SU-DHL-6 (cell line): ENCODE results near the gene CXCR5.

Experiments
- H2AFZ ChIP-seq: fragments of 200-600 bp; sonication (generic); 2 replicates; pipeline ENCODE4 v1.6.1; 2014; ENCODE audit warnings: low read depth, mild to moderate bottlenecking, moderate library complexity, mixed read lengths, antibody characterized with exemption, low read length; ENCODE audit not compliant: severe bottlenecking
- H3F3A ChIP-seq: fragments of 200-600 bp; shearing (Covaris generic); 2 replicates; pipeline ENCODE4 v1.6.0; 2016; ENCODE audit warnings: antibody characterized with exemption, mild to moderate bottlenecking; ENCODE audit not compliant: insufficient read depth
- H3K27ac ChIP-seq: fragments of 200-600 bp; sonication (generic); 2 replicates; pipeline ENCODE4 v1.5.1; 2016; ENCODE audit warnings: low read depth, mild to moderate bottlenecking, low read length, moderate library complexity, mixed read lengths
- H3K27me3 ChIP-seq: fragments of 200-600 bp; sonication (generic), shearing (Covaris generic); 2 replicates; pipeline ENCODE4 v1.6.0; 2014; ENCODE audit warnings: mild to moderate bottlenecking, low read length
- H3K36me3 ChIP-seq: fragments of 200-600 bp; sonication (generic); 2 replicates; pipeline ENCODE4 v1.6.1; 2014; ENCODE audit warnings: mild to moderate bottlenecking, low read length, mixed read lengths
- H3K4me2 ChIP-seq: fragments of 300-600, 200-600 bp; shearing (Covaris generic), sonication (generic); 2 replicates; pipeline ENCODE4 v1.6.0; 2014; ENCODE audit warnings: low read length, low read depth, mild to moderate bottlenecking; ENCODE audit not compliant: poor library complexity, severe bottlenecking
- H3K4me3 ChIP-seq: fragments of 200-600 bp; sonication (generic); 2 replicates; pipeline ENCODE4 v1.5.1; 2014; ENCODE audit warnings: antibody characterized with exemption, low read length, mild to moderate bottlenecking, mixed read lengths; ENCODE audit not compliant: insufficient read depth, poor library complexity, severe bottlenecking
- H3K79me2 ChIP-seq: fragments of 200-600 bp; sonication (generic); 2 replicates; pipeline ENCODE4 v1.6.1; 2014; ENCODE audit warnings: mild to moderate bottlenecking, low read length, moderate library complexity; ENCODE audit not compliant: insufficient read depth
- H3K9ac ChIP-seq: fragments of 200-600 bp; sonication (generic); 2 replicates; pipeline ENCODE4 v1.7.0; 2014; ENCODE audit warnings: mild to moderate bottlenecking, low read length
- H3K9me2 ChIP-seq: fragments of 200-600 bp; sonication (generic); replicated peaks from 2 replicates; pipeline ENCODE4 v1.6.1; 2014; ENCODE audit warnings: low read length; ENCODE audit not compliant: insufficient read depth
- H3K9me3 ChIP-seq: fragments of 200-600 bp; sonication (generic); 2 replicates; pipeline ENCODE4 v1.6.1; 2014; ENCODE audit warnings: low read length, mixed read lengths; ENCODE audit not compliant: insufficient read depth
- H4K20me1 ChIP-seq: fragments of 200-600 bp; sonication (generic); 2 replicates; pipeline ENCODE4 v1.6.1; 2014; ENCODE audit warnings: low read depth, mild to moderate bottlenecking, antibody characterized with exemption, low read length, moderate library complexity, mixed read lengths
- EZH2phosphoT487 ChIP-seq: fragments of 200-600 bp; sonication (generic), shearing (Covaris generic); conservative IDR thresholded peaks from 2 replicates; pipeline ENCODE4 v1.6.1; 2018; ENCODE audit warnings: mild to moderate bottlenecking, antibody characterized with exemption, low read length, moderate library complexity, mixed read lengths
- TF ChIP-seq, protein P1 (sequence below): fragments of 200-600 bp; sonication (generic); IDR thresholded peaks from one replicate; pipeline ENCODE4 v1.5.1; 2017; ENCODE audit warnings: antibody characterized with exemption, mild to moderate bottlenecking, low read length, moderate library complexity; ENCODE audit not compliant: insufficient read depth, poor library complexity, severe bottlenecking

Gene CXCR5

DNA sequence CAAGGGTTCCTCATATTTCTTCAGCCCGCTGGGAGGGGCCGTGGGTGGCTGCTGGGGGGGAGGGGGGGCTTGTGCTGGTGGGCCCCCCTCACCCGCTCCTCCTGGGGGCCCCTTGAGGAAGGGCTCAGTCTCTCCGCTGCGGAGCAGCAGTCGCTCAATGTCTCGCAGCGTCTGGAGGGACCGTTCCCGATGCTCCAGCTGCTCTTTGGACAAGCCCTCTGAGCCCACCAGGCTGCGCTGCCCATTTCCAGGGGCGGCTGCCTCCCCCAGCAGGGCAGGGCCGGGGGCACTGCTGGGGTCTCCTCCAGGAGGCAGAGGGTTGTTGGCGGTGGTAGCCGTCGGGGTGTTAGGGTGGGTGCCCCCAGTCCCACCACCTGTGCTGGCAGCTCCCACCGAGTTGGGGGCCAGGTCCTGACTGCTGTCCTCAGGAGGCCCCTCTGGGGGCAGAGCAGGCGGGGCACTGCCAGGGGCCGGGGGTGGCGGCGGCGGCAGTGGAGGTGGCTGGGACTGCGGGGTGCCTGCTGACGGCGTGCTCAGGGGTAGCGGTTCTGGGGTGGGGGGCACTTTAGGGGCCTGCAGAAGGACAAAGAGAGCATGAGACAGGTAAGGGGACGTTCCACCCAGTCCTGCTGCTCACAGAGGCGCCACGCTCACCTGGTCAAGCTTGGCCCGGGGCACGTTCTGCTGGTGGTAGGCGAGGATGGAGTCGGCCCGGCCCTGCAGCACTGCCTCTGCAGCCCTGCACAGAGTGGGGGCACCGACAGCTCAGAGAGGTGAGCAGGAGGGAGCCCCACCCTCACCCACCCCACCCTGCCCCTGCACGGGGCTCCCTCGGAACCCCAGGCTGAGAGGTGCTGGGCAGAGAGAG is 18.9 kb downstream of the CXCR5 start:
- Histone ChIP-seq H3K27ac (no peak overlapping the region), H3K79me2 (no peaks in the 10 kb centered on the region), H3K36me3 (no peaks in the 10 kb centered on the region)

GRCh38 chr11:118903204-118904015 is 19.7 kb downstream of the CXCR5 start:
- Histone ChIP-seq H3K27ac (no peak overlapping the region), H3K9ac (no peak overlapping the region), H3K27me3 (no peaks in the 10 kb centered on the region), H3K9me3 (no peaks in the 10 kb centered on the region), H4K20me1 (no peaks in the 10 kb centered on the region), H3K36me3 (no peaks in the 10 kb centered on the region), H3F3A (no peaks in the 10 kb centered on the region), H3K9me2 (no peaks in the 10 kb centered on the region), H3K4me3 (no peak overlapping the region), H2AFZ (no peak overlapping the region), H3K79me2 (no peaks in the 10 kb centered on the region), H3K4me2 (no peak overlapping the region)
- TF ChIP-seq EZH2phosphoT487 = no peak
- TF ChIP-seq, protein P1, sequence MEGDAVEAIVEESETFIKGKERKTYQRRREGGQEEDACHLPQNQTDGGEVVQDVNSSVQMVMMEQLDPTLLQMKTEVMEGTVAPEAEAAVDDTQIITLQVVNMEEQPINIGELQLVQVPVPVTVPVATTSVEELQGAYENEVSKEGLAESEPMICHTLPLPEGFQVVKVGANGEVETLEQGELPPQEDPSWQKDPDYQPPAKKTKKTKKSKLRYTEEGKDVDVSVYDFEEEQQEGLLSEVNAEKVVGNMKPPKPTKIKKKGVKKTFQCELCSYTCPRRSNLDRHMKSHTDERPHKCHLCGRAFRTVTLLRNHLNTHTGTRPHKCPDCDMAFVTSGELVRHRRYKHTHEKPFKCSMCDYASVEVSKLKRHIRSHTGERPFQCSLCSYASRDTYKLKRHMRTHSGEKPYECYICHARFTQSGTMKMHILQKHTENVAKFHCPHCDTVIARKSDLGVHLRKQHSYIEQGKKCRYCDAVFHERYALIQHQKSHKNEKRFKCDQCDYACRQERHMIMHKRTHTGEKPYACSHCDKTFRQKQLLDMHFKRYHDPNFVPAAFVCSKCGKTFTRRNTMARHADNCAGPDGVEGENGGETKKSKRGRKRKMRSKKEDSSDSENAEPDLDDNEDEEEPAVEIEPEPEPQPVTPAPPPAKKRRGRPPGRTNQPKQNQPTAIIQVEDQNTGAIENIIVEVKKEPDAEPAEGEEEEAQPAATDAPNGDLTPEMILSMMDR = no peak

More for the DNA sequence above, 18.9 kb downstream of the CXCR5 start:
- no peaks in the 10 kb centered on the region for H3F3A ChIP-seq
- no peaks in the 10 kb centered on the region for H3K9me3 ChIP-seq
- H3K9me2 ChIP-seq = no peaks in the 10 kb centered on the region
- TF ChIP-seq, protein P1 = no peak
- no peak for TF ChIP-seq EZH2phosphoT487
- H3K4me3 ChIP-seq = no peak overlapping the region
- H3K27me3 ChIP-seq = no peaks in the 10 kb centered on the region
- H4K20me1 ChIP-seq = no peaks in the 10 kb centered on the region
- H3K9ac ChIP-seq = no peak overlapping the region
- H3K4me2 ChIP-seq = no peak overlapping the region
- no peak overlapping the region for H2AFZ ChIP-seq

GRCh38 chr11:118907051-118908042 is 23.7 kb downstream of the CXCR5 start:
- no peak overlapping the region for H3K4me3 ChIP-seq
- TF ChIP-seq EZH2phosphoT487 = no peak
- TF ChIP-seq, protein P1 = peak; percentile 82
- no peak overlapping the region for H3K27ac ChIP-seq
- no peak overlapping the region for H2AFZ ChIP-seq
- H3K4me2 ChIP-seq = no peak overlapping the region
- H3K9ac ChIP-seq = no peak overlapping the region
- H3K9me2 ChIP-seq = no peaks in the 10 kb centered on the region
- H3K27me3 ChIP-seq = no peaks in the 10 kb centered on the region
- no peaks in the 10 kb centered on the region for H3F3A ChIP-seq
- H3K36me3 ChIP-seq = no peaks in the 10 kb centered on the region
- H4K20me1 ChIP-seq = no peaks in the 10 kb centered on the region
- H3K79me2 ChIP-seq = no peaks in the 10 kb centered on the region
- H3K9me3 ChIP-seq = no peaks in the 10 kb centered on the region
